HG03442 (cell line): ENCODE results near the gene VPS41.

ENCODE experiments used
- ATAC-seq: cut with Tn5 transposase; IDR thresholded peaks from one replicate; pipeline ENCODE4 v1.9.1; 2021; ENCODE audit warnings: mild to moderate bottlenecking, moderate library complexity; ENCODE audit not compliant: unreplicated experiment

The VPS41 gene

GRCh38 chr7:38743899-38744298 lies 165.1 kb downstream of the VPS41 start:
- no peak for ATAC-seq

GRCh38 chr7:38740041-38740440 lies 168.9 kb downstream of the VPS41 start:
- no peak for ATAC-seq

GRCh38 chr7:38736138-38736537 lies 172.9 kb downstream of the VPS41 start:
- no peak for ATAC-seq

- no peak for ATAC-seq
Observed at GRCh38 chr7:38731215-38731614, 177.8 kb downstream of the VPS41 start.

DNA sequence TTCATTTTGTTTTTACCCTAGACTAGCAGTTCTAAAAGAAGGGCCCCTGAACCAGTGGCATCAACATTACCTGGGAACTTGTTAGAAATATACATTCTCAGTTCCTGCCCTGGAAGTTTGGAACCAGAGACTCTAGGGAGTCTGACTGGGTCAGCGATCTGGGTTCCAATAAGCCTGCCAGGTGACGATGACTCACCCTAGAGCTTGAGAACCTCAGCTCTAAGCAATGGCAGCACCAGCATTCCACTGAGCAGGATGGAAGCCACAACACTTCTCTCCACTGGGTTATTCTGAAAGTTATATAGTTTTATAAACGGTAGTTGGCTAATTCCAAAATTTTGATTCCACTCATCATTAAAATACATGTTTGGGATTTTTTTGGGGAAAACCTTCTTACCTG lies 180.8 kb downstream of the VPS41 start:
- ATAC-seq: no peak

DNA sequence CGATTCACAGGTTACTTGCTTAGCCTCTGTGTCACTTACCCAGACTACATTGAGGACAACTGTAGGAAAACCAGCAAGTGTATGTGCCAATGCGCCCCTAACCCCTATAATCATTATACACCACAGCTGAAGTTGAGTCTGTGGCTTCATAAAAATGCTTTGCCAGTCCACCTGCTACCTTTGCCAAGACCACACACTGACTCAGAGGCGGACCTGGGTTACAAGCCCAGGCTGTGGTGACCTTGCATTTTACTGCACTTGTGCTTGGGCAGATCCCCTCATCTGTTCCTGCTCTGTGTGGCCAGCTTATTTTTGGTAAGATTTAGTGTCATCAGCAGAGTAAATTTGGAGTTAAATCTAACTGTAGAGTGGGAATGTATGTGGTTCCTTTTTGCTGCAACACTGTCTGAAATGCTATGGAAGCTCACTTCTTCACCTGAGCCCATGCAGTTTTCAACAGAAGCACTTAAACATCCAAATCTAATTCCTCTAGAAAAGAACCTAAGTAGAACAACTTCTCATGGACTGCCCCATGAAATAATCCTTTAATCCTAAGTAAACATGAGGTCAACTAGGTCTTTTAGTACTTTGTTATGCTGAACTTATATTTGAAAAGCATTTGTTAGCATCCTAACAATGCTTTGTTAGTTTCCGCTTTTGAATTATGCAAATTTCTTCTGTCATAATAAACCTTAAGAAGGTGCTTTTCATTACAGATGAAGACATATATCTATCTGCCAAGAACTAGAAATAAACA lies 181.6 kb downstream of the VPS41 start:
- no peak for ATAC-seq

DNA sequence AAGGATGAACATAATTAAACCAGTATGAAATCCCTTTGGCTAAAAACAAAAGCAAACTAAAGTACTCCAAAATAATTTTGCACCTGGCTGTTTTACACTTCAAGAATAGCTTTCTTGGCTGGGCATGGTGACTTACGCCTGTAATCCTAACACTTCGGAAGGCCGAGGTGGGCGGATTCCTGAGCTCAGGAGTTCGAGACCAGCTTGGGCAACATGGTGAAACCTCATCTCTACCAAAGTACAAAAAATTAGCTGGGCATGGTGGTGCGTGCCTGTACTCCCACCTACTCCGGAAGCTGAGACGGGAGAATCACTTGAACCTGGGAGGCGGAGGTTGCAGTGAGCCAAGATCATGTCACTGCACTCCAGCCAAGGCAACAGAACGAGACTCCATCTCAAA lies 185.7 kb downstream of the VPS41 start:
- ATAC-seq: no peak

DNA sequence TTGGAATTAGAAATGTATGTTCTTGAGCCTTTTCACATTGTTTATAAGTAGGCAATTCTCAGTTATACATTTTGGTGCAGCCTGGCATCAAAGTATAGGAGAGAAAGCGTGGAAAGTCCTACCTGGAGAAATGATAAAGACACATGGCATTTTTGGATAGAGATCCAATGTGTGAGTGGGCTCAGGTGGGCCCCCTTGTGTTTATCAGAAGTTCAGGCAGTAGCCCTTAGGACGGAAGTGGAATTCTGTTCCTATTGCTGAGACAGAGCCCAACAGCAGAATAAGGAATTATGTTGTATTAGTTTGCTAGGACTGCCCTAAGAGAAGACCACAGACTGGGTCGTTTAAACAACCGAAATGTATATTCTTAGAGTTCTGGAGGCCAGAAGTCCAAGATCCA lies 192.6 kb downstream of the VPS41 start:
- ATAC-seq: no peak

DNA sequence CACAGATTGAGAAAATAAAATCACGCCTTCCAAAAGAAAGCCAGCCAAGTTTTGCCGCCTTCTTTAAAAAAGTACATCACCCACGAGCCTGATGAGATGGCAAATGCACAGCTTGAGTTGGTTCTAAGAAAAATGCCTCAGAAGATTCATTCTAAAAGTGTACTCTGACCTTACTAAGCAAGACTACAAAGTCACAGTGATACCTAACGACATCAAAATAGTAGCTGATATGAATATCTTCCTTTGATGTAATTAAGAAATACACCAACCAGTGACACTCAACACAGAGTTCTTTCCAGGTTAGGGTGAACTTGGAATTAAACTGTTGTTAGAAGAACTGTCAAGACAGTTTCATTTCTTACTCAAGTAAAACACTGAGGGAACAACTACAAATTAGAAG lies 199.9 kb downstream of the VPS41 start:
- ATAC-seq: no peak

GRCh38 chr7:38704751-38705150 lies 204.2 kb downstream of the VPS41 start:
- ATAC-seq: no peak

DNA sequence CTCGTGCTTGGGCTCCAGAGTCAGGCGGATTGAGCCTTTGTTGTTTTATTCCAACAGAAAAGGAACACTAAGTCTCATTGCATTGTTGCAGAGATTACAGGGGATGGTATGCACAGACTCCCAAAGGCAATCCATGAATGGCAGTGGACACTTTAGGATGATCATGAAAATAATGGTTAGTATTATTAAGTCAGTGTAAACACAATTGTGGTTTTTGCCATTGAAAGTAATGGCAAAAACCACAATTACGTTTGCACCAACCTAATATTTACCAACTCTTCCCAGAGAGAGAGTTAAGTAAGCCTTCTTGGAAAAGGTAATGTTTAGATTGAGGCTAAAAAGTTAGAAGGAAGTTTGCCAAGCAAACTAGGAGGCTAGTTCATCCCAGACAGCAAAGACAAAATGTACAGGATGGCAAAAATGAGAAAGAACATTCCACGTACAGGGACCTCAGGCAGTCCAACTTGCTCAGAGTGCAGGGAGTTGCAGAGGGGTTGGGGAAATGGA lies 204.9 kb downstream of the VPS41 start:
- no peak for ATAC-seq

- ATAC-seq: no peak
Observed at GRCh38 chr7:38703093-38703492, 205.9 kb downstream of the VPS41 start.

DNA sequence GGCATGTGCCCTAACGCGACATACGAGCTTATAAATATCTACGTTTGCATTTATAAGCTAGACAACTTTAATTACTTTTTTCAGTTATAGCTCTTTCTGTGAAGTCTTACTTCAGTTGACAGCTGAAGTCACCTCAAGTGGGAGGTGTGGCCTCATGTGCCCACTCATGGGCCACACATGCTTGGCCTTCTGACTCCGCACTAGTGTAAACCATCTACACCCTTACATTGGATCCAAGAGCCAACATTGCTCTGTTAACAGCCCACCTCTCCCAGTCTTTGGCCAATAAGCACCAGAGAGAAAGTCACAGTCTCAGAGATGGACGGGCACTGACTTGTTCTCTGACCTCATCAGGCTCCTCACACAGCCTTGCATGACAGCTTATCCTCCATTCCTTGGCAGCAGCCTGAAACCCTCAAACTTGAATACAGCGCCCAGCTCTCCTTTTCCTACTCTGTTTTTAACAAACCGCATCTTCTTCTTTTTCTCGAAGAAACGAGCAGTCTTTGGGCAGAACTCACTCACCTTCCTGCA lies 206.9 kb downstream of the VPS41 start:
- no peak for ATAC-seq

- ATAC-seq: no peak
Observed at GRCh38 chr7:38700116-38700515, 208.9 kb downstream of the VPS41 start.

GRCh38 chr7:38699471-38699870 lies 209.5 kb downstream of the VPS41 start:
- no peak for ATAC-seq

DNA sequence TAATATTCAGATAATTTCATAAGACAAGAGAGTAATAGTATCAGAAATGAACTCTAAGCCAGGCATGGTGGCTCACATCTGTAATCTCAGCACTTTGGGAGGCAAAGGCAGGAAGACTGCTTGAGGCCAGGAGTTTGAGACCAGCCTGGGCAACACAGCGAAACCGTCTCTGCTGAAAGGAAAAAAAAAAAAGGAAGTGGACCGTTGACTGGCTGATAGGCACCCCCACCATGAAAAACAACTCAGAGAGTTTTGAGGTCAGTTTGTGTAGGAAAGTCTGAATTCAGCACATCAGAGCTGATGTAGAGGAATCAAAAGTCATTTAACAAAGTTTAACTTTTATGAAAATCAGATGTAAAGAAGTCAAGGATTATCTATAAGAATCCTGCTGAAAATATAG lies 214.7 kb downstream of the VPS41 start:
- no peak for ATAC-seq

- ATAC-seq: no peak
Observed at GRCh38 chr7:38686888-38687287, 222.1 kb downstream of the VPS41 start.

DNA sequence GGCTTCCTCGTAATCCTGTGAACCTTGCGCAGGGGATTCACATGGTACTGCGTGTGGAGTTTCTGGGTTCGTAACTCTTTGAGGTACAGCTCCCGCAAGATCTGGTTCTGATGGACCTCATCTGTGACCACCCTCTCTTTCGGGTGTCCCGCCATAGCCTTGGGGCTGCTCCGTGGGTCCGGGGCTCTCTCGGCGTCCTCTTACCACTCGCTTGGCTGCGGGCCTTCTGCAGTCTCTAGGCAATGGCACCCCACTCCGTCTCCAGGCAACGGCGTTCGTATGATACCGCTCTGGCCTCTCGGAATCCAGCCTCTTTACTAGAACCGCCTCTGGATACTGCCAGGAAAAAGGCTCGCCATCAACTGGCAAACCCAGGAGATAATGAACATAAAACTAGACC lies 223.1 kb downstream of the VPS41 start:
- no peak for ATAC-seq

DNA sequence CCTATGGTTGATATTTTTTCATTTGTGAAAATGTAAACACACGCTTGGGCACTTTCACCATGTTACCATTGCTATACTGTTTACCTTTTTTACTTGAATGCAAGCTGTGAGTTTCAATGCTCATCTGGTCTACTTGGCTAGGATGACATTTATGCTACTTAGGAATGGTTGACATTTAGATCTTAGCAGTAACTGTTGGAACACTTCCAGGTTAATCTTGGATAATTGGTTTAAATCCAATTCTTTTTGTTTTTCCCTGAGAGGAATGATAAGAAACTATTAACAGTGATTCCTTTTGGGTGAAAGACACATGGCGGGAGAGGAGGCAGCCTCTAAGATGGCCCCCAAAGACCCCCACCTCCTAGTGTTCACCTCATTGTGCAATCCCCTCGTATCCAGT lies 226.4 kb downstream of the VPS41 start:
- no peak for ATAC-seq

DNA sequence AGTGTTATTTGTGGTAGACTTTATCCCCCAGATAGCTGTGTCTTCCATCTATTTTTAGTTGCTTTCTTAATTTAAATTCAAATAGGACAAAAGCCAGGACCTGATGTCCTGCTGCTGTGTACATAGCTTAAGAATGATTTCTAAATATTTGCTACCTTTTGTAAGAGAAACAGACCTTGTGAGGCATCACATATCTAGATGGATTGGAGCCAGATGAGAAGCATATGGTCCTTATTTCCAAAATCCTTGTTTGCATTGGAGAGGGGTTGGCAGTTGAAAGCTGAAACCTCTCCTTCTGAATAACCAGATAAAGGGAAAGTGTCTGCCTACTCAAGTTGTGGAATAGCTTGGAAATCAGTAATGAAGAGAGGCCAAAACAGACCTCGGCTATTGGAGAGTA lies 227.1 kb downstream of the VPS41 start:
- no peak for ATAC-seq

DNA sequence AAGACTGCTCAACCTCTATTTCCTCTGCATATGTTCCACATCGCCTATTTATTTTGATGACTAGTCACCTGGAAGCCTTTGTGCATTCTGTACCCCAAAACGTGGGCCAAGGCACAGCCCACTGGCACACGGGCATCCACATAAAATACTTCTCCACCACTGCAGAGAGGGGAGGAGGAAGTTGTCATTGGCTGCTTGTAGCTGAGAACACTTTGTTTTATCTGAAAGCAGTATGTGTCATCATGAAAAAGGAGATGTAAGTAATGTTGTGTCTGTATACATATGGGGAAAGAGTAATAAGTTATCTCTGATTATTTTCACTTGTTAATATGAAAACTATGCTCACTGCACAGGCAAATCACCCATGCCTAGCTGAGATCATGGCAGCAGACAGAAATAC lies 229.6 kb downstream of the VPS41 start:
- ATAC-seq: no peak

DNA sequence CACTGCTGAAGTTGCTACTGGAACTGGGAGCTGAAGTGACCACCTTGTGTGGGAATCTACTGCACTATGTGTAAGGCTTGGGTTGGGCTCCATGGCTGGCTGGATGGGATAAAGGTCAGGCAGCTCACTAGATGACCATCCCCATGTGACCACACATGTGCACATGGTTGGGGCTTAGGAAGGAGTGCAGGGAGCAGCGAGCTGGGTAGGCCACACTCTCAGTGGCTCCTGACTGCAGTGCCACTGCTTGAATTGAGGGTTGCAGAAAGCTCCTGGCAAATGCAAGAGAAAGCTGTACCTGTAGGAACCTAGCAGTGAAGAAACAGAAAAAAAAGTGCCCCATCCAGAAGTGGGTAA lies 230.3 kb downstream of the VPS41 start:
- ATAC-seq: no peak
